Psoas muscle (tissue), 8 donors: ENCODE results near the gene ATP5F1B. TPM values are rescaled to one million over a fixed set of nuclear protein-coding genes. Genes with fewer than 3 reads are reported as not detected.

Source experiments
- ATAC-seq, 4 donors: fragments of 200-7000 bp; cut with Tn5 transposase; one replicate each; pipeline ENCODE4 v1.9.1; 2020; ENCODE audit warnings: moderate library complexity in 3 of 4, mild to moderate bottlenecking in 2 of 4
- DNase-seq, 2 donors: peaks; one replicate each; pipeline ENCODE4 v3.0.0-alpha.2; 2020
- H3K27ac ChIP-seq: fragments of 200-600 bp; one replicate; pipeline ENCODE4 v1.8.0; 2022
- H3K27me3 ChIP-seq, 3 donors: fragments of 200-600 bp in 1 of 3; one replicate each; pipeline versions ENCODE4 v1.6.1 to v1.8.0; 2013 to 2022; ENCODE audit warnings: low read length in 2 of 3, mild to moderate bottlenecking in 2 of 3, moderate library complexity in 1 of 3; ENCODE audit not compliant: insufficient read depth in 3 of 3
- H3K36me3 ChIP-seq, 2 donors: fragments of 200-600 bp in 1 of 2; one replicate each; pipeline versions ENCODE4 v1.6.1 to v1.8.0; 2013 to 2022; ENCODE audit warnings: low read depth in 1 of 2, mild to moderate bottlenecking in 1 of 2, moderate library complexity in 1 of 2; ENCODE audit not compliant: insufficient read depth in 1 of 2
- H3K4me1 ChIP-seq: fragments of 200-600 bp; one replicate; pipeline ENCODE4 v1.8.0; 2022
- H3K4me3 ChIP-seq: fragments of 200-600 bp; one replicate; pipeline ENCODE4 v1.8.0; 2022; ENCODE audit warnings: mild to moderate bottlenecking
- H3K9me3 ChIP-seq: fragments of 200-600 bp; one replicate; pipeline ENCODE4 v1.8.0; 2022
- CTCF ChIP-seq: fragments of 200-600 bp; IDR thresholded peaks from one replicate; pipeline ENCODE4 v1.8.0; 2022; ENCODE audit warnings: antibody characterized with exemption
- WGBS, 3 donors: extraction: QIAGEN DNeasy Blood & Tissue Kit; methylation state at CpG; one replicate each; pipeline versions ENCODE4 v1.1.6 to v1.1.7; 2013; 5-methylcytosine and 5-hydroxymethylcytosine counted together
- intact Hi-C, 2 donors: fragments of 100-400 bp; cut with DNase I; formaldehyde crosslinking; loops; one replicate each; pipeline versions ENCODE4 v1.11.0 to v1.14.2; 2022
- polyA plus RNA-seq, 3 donors: library from polyadenylated mRNA; stranded (reverse); fragments of 200-250 nt; gene quantifications; one replicate each; pipeline ENCODE4 v1.2.3, GENCODE V29; 2013
- total RNA-seq, 4 donors: library from RNA; stranded (reverse); fragmentation: NEBNext Ultra II Directional in 2 of 4; extraction: Animal tissue kit (Norgen Biotek cat#: 25700) in 2 of 4; gene quantifications; one replicate each; pipeline versions ENCODE4 v1.2.1 to v1.2.4, GENCODE V29; 2021 to 2023
- donor health status: healthy with polysubstance abuse.
- donor health status: DM: no; HTN: no; CAD: no; lungs with moderate emphysema.
- donor health status: Bipolar disorder and iron deficiency.
- donor health status: healthy.
- donor health status: DM: yes; HTN: yes; CAD: no.
- donor health status: DM: no; HTN: no; CAD: no.
- donor health status: DM: no; HTN: no; CAD: no.
- donor health status: DM: yes; HTN: yes; CAD: no.

ATP5F1B gene
- total and polyA plus RNA-seq, 7 donors: 1,044 to 2,759 (median 1,450) TPM

DNA sequence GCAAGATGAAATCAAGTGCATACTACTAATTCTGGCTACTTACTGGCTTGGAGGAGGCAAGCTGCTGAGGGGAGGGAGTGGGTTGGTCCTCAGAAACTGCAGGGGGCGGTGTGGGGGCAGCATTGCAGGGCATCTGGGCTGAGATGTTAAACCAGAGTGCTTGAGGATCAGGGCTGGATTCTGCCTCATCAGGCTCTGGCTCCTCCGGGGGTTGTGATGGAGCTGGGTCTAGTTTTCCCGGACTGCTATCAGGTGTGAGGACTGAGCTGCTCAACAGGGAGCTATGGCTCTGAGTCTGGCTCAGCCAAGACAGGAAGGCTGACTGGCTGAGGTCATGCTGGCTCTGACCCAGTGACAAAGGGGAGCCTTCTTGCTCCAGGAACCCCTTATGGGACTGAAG lies 44.3 kb downstream of the ATP5F1B start:
- ATAC-seq: no peak
- DNase-seq: no peak
- Histone ChIP-seq H3K36me3 (peaks cover 40 to 98% of the 10 kb centered on the region in 2 donors), H3K4me3 (no peak overlapping the region), H3K4me1 (no peaks in the 10 kb centered on the region), H3K27me3 (no peaks in the 10 kb centered on the region), H3K27ac (no peak overlapping the region), H3K9me3 (no peaks in the 10 kb centered on the region)
- 71 to 82% (median 73%) methylated on average over 3 of the region's 3 CpGs for WGBS, 3 donors
- no peak for TF ChIP-seq CTCF
- intact Hi-C loops: no loop called here

DNA sequence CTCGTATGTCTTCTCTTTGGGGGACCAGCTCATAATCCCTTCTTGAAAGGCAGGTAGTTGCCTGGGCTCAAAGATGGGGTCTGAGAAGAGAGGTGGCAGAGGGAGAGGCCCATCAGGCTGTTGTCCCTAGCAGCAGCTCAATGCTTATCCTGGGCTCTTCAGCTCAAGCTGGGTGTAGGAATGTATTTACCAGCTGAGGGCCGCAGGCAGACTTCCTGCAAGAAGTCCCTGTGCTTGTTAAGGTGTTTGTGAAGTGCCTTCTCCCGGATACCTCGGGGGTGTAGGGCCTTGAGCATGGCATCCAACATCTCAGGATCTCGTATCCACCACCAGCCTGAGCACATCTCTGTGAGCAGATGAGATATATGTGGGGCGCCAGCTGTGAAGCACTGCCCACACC lies 45.0 kb downstream of the ATP5F1B start:
- no peak overlapping the region for H3K27ac ChIP-seq
- DNase-seq: no peak
- no peak for ATAC-seq
- H3K9me3 ChIP-seq: no peaks in the 10 kb centered on the region
- intact Hi-C loops: no loop called here
- H3K27me3 ChIP-seq: no peaks in the 10 kb centered on the region
- no peaks in the 10 kb centered on the region for H3K4me1 ChIP-seq
- H3K4me3 ChIP-seq: no peak overlapping the region
- H3K36me3 ChIP-seq: peaks cover 36 to 98% of the 10 kb centered on the region in 2 donors
- WGBS, 3 donors: 82 to 85% (median 83%) methylated on average over 6 of the region's 6 CpGs
- TF ChIP-seq CTCF: no peak

DNA sequence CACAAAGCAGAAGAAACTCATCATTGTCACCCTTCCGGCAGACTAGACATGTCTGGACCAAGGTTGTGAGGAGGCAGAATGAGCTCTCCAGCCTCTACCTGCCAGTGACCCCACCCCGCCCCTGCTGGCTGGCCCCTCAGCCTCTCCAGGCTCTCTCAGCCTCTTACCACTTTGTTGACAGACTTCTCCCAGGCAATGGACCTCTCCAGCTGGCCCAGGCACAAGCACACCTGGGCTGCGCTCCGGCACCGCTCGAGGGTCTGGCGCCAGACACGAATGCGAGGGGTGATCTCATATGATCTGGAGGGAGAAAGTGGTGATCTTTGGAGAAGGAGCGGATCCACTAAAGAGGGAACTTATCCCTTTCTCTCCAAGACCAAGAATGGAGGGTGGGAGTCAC lies 46.0 kb downstream of the ATP5F1B start:
- no peaks in the 10 kb centered on the region for H3K27me3 ChIP-seq
- no peak overlapping the region for H3K4me3 ChIP-seq
- no peak overlapping the region for H3K27ac ChIP-seq
- no peak for TF ChIP-seq CTCF
- intact Hi-C loops: loop anchor here in 1 of 2 donors (5.0 kb wide), 1 partner anchor 347 kb away; no protein-coding TSS in a partner anchor
- H3K4me1 ChIP-seq: no peaks in the 10 kb centered on the region
- ATAC-seq (no peak), DNase-seq (no peak)
- WGBS, 3 donors: 89 to 93% (median 90%) methylated on average over 10 of the region's 10 CpGs
- H3K9me3 ChIP-seq: no peaks in the 10 kb centered on the region
- peaks cover 32 to 95% of the 10 kb centered on the region in 2 donors for H3K36me3 ChIP-seq

DNA sequence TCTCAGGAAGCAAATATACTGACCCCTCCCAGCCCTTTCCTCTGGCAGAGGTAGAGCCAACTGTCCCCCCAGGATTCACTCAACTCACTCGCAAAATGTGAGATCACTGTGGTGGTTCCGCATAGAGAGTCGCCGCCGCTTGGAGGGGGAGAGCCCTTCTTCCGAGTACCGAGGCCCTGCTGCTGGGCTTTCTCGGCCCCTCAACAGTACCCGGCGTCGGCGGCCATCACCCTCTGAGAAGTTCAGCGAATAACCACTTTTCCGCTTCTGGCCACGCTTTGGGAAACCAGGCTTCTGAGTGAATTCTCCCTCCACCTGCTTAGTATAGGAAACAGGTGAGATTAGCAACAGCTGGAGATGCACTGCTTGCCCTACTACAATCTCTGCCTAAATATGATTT lies 46.7 kb downstream of the ATP5F1B start:
- intact Hi-C loops: loop anchor here in 1 of 2 donors (5.0 kb wide), 1 partner anchor 347 kb away; no protein-coding TSS in a partner anchor
- peaks cover 26 to 87% of the 10 kb centered on the region in 2 donors for H3K36me3 ChIP-seq
- no peaks in the 10 kb centered on the region for H3K9me3 ChIP-seq
- no peak overlapping the region for H3K4me3 ChIP-seq
- H3K27me3 ChIP-seq: no peaks in the 10 kb centered on the region
- ATAC-seq (no peak), DNase-seq (no peak)
- TF ChIP-seq CTCF: no peak
- no peaks in the 10 kb centered on the region for H3K4me1 ChIP-seq
- WGBS, 3 donors: 92 to 93% (median 92%) methylated on average over 15 of the region's 15 CpGs
- H3K27ac ChIP-seq: no peak overlapping the region

GRCh38 chr12:56596815-56597214 lies 49.0 kb downstream of the ATP5F1B start:
- no peak for TF ChIP-seq CTCF
- no peak overlapping the region for H3K27ac ChIP-seq
- peaks cover 23 to 65% of the 10 kb centered on the region in 2 donors for H3K36me3 ChIP-seq
- no peak for ATAC-seq
- no peak for DNase-seq
- intact Hi-C loops: loop anchor here in 1 of 2 donors (5.0 kb wide), 1 partner anchor 345 kb away; no protein-coding TSS in a partner anchor
- no peaks in the 10 kb centered on the region for H3K27me3 ChIP-seq
- no peaks in the 10 kb centered on the region for H3K9me3 ChIP-seq
- H3K4me1 ChIP-seq: no peaks in the 10 kb centered on the region
- H3K4me3 ChIP-seq: no peak overlapping the region
- 54 to 58% (median 58%) methylated on average over 3 of the region's 3 CpGs for WGBS, 3 donors
